T47D (cell line): ENCODE results near the gene NEUROD1.

ENCODE experiments used
- DNase-seq, 2 experiments: peaks; one replicate each; pipeline versions ENCODE4 v3.0.0 to v3.0.0-alpha.2; 2011 to 2012; ENCODE audit warnings: low read depth in 1 of 2, low spot score in 1 of 2
- JUND ChIP-seq: IDR thresholded peaks from 2 replicates; pipeline ENCODE4 v1.6.1; 2012; ENCODE audit warnings: low read depth
- in situ Hi-C: cut with HindIII; loops from 2 replicates; pipeline ENCODE4 v1.10.0; 2016; ENCODE audit warnings: low sequenced_read_pairs, low pct_unique_long_range_greater_than_20kb

NEUROD1 gene

DNA sequence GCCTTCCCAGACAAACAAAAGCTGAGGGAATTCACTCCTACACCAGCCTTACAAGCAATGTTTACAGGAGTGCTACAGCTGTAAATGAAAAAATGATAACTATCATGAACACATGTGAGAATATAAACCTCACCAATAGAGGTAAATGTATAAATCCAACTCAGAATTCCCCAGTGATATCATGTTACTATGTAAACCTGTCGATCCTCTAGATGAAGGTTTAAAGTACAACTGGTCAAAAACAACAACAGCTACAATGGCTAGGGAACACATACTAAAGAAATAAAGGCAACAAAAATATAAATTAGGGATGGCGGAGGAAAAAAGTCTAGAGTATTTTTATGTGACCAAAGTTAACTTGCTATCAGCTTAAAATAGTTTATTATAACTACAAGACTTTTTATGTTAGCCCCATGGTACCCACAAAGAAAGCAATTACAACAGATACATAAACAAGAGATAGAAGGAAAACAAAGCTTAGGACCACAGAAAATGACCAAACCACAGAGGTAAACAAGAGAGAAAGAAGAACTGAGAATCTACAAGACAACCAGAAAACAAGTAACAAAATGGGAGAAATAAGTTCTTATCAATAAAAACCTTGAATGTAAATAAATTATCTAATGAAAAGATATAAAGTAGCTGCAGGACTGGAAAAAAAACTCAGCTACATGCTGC, 31.7 kb downstream of the NEUROD1 start:
- DNase-seq = no peak
- in situ Hi-C loops = no loop called here
- no peak for TF ChIP-seq JUND

DNA sequence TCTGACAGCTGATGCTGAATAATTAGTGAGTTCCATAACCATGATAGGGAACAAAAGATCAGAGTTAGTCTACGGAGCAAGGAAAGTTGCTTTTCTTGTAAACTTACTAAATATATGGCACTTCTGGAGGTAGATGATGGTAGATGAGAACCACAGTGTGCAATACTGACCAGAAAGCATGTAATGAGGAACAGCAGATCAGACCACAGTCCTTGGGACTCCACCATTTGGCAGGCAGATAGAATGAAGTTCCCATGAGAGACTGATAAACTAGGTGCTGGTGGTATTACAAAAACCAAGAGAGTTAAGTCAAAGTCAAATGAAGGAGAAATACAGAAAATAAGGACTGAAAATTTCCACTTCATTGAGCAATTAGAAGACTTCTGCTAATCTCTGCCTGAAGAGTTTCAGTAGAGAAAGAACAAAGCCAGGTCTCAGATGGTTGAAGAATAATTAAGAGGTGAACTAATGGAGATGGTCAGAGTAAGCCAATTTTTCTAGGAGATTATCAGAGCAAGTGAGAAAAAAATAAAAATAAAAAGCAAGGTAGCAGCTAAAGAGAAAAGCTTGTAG, 33.8 kb downstream of the NEUROD1 start:
- TF ChIP-seq JUND = no peak
- no peak for DNase-seq

DNA sequence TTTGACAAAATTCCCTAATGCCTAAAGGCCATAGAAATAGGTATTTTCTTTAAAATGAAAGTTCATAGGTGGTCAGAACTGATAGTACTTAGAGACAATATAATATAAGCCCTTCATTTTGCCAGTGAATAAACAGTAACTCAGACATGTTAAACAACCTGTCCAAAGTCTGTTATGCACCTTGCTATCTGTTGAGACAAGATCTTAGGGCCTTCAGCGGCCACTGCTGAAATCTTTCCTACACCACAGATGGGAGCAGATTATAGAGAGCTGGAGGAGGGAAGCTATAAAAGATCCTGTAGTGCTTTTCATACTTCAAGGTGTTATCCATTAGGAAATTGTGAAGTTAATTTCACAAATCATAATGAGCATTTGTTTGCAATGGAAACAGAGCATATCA, 37.2 kb downstream of the NEUROD1 start:
- in situ Hi-C loops = no loop called here
- no peak for TF ChIP-seq JUND
- DNase-seq = no peak

More for the DNA sequence above, 33.8 kb downstream of the NEUROD1 start:
- in situ Hi-C loops = no loop called here

DNA sequence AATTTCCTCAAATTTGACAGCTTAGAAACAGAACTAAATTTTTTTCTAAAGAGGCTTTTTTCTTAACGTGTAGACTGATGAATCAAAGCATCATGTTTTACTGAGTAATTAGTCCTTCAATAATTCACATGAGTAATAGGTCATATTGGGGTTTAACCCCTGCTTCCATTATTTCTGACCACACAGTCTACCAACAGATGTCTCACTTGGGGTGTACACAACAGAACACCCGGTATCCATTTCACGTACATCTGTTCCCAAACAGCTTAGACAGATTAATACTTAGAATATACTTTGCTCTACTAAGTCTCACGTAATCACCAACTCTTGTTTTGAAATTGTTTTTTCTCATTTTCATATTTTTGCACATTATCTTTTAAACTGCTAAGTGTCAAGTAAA, 38.2 kb downstream of the NEUROD1 start:
- in situ Hi-C loops = no loop called here
- no peak for DNase-seq
- no peak for TF ChIP-seq JUND

DNA sequence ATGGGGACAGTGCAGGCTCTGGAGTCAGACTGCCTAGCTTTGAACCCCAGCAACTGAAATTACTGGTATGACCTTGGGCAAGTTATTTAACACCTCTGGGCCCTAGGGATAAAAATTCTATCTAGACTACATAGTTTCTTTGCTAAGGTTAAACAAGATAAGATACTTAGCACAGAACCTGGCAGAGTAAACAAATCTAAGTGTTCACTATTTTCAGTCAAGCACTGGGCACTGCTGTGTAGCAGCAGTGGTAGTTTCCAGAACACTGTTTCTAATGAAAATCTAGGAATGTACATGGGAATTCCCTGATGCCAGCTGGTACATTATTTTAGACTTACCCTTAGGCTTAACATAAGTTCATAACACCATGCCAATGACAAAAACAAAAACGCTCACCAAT, 40.6 kb downstream of the NEUROD1 start:
- no peak for TF ChIP-seq JUND
- in situ Hi-C loops = no loop called here
- DNase-seq = no peak

DNA sequence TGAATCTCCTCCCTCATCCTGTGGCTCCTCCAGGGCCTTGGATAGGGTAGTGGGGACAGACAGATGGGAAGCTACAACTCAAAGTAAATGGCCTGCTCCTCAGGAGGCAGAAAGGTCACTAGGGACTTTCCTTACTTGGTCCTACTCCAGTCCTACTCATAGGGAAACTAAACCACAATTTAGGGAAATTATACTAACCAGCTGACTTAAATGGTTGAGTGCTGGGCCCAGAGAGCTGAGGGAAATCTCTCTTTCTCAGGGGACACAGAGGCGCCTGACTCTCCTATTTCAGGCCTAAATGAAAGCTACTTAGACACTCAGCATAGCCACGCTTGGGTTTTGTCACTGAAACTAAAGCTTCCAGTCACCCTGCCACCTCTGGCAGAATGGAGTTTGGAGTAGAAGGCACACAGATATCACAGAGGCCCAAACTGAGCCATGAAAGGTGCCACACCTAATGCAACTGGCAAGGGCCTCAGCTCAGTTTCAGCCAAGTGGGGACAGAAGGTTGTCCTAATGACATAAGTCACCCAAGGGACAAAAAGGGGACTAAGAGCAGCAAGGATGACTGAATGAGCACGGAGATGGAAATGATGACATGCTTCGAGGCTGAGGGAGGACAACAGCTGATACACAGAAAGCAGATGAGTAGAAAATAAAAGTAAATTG, 47.5 kb downstream of the NEUROD1 start:
- TF ChIP-seq JUND = no peak
- DNase-seq = no peak
- in situ Hi-C loops = no loop called here

DNA sequence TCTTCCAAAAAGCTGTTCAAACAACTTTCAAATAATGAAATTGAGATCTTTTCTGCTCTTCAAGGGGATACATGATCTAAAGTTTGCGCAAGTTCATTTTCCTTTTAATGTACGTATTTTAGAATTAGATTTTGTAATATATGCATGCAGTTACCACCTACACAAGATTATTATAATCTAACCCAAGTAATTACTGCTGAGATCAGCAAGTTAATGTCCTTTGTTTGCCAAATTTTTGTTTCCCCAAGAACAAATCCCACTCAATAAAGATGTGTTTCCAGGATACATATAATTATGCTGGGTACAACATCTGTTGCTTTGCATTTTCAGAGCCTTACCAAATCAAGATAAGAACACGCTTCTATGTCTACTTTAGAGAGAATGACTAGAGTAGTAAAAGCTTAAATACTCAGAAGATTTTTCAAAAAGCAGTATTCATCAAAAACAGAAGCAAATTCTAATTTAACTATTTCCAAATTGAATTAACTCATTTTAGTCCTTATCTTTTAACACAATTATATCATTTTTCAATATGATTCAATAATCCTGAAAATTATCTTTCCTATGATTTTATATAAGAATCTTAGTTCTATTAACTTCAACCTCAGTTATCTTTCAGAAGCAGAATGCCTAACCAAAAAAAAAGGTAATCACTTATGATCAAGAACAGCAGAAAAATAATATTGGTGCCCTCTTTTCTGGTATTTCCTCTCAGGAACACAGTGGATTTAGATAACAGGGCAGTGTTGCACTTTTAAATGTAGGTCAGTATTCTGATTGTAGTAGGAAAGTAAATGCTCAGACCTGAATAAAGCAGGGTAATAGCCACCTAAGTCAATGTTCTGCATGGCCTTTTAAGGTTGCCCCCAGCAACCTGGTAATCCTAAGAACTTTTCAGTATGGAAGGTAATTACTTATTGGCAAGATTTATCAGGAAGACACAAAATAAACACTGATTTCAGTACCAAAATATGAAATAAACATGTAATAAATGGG, 51.4 kb downstream of the NEUROD1 start:
- no peak for DNase-seq
- in situ Hi-C loops = no loop called here
- no peak for TF ChIP-seq JUND

DNA sequence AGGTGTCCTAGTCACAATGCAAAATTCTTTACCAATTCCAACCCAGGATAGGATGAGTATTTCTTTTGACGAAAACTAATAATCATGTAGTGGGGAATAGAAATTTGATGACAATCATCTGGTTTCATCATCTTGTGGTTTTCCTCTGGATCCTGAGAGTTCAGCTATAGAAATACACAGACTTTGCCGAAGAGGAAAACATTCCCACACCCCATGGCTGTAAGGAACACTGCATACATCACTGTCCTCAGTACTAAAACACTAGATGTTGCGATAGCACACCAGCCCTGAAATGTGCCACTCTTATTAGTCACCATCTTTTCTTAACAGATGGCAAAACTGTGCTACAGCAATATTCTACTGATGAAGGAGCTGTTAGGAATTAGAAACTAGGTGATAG, 52.8 kb downstream of the NEUROD1 start:
- in situ Hi-C loops = no loop called here
- DNase-seq = no peak
- no peak for TF ChIP-seq JUND

DNA sequence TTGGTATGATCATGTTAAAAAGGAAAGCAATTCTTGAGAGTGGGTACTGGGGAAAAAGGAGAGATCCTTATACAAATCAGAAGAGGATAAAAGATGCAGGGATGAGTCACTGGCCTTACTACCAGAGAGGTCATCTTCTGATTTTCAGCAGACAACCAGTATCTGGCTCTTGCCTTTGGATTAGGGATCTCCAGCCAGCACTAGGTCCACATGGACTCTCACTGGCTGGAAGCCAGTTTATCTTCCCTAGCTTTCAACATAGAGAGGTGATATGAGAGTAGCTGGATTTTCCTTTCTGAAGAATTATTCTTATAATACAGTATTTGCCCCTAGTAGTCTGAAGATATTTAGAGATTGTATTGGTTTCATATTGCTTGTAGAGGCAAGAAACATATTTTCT, 53.6 kb downstream of the NEUROD1 start:
- no peak for TF ChIP-seq JUND
- no peak for DNase-seq
- in situ Hi-C loops = no loop called here
